Left lung (tissue), 10 donors: ENCODE data around the gene DGCR8. TPM values are rescaled to one million over a fixed set of nuclear protein-coding genes. Genes with fewer than 3 reads are reported as not detected.

Experiments
- ATAC-seq: fragments of 200-7000 bp; cut with Tn5 transposase; one replicate; pipeline ENCODE4 v1.9.1; 2020; ENCODE audit warnings: moderate library complexity
- DNase-seq, 4 donors: peaks; one replicate each; pipeline ENCODE4 v3.0.0-alpha.2; 2013 to 2020
- H3K27ac ChIP-seq, 2 donors: fragments of 200-600 bp; sonication (generic) in 1 of 2; one replicate each; pipeline versions ENCODE4 v1.5.0 to v1.8.0; 2020 to 2021
- H3K27me3 ChIP-seq, 2 donors: fragments of 200-600 bp; sonication (generic) in 1 of 2; one replicate each; pipeline versions ENCODE4 v1.5.0 to v1.8.0; 2020 to 2021
- H3K36me3 ChIP-seq, 2 donors: fragments of 200-600 bp; sonication (generic) in 1 of 2; one replicate each; pipeline versions ENCODE4 v1.5.0 to v1.8.0; 2020 to 2021
- H3K4me1 ChIP-seq, 2 donors: fragments of 200-600 bp; one replicate each; pipeline ENCODE4 v1.8.0; 2021
- H3K4me3 ChIP-seq, 2 donors: fragments of 200-600 bp; sonication (generic) in 1 of 2; one replicate each; pipeline versions ENCODE4 v1.5.0 to v1.8.0; 2020 to 2021; ENCODE audit warnings: mild to moderate bottlenecking in 1 of 2
- H3K9me3 ChIP-seq, 2 donors: fragments of 200-600 bp; sonication (generic) in 1 of 2; one replicate each; pipeline versions ENCODE4 v1.5.0 to v1.8.0; 2020 to 2021
- intact Hi-C, 2 donors: fragments of 100-400 bp; cut with DNase I; formaldehyde crosslinking; loops; one replicate each; pipeline versions ENCODE4 v1.11.2 to v1.14.2; 2022
- polyA plus RNA-seq, 6 donors: library from polyadenylated mRNA; unstranded; fragments of 120-200 nt; gene quantifications; one replicate each; pipeline ENCODE4 v1.2.1, GENCODE V29; 2013; ENCODE audit not compliant: insufficient read length in 6 of 6
- total RNA-seq, 2 donors: library from RNA; stranded (reverse); fragmentation: NEBNext Ultra II Directional; extraction: Animal tissue kit (Norgen Biotek cat#: 25700); gene quantifications; one replicate each; pipeline ENCODE4 v1.2.1, GENCODE V29; 2021
- TF ChIP-seq, protein P1 (sequence below), 2 donors: fragments of 200-600 bp; sonication (generic) in 1 of 2; IDR thresholded peaks; one replicate each; pipeline versions ENCODE4 v1.5.0 to v1.8.0; 2021; ENCODE audit warnings: antibody characterized with exemption in 2 of 2
- donor health status: DM: no; HTN: yes; CAD: no.
- donor health status: DM: no; HTN: no; CAD: no.

DGCR8 gene
- total and polyA plus RNA-seq, 8 donors = 28.9 to 63.2 (median 44.5) TPM

- Histone ChIP-seq H3K27ac (no peak overlapping the region), H3K9me3 (no peaks in the 10 kb centered on the region), H3K27me3 (peaks cover 0 to 31% of the 10 kb centered on the region in 2 donors), H3K4me3 (no peak overlapping the region), H3K36me3 (no peaks in the 10 kb centered on the region), H3K4me1 (peaks cover 0 to 7% of the 10 kb centered on the region in 2 donors)
- intact Hi-C loops = loop anchor here in 1 of 2 donors (10.0 kb wide), 1 partner anchor 131 kb away; no protein-coding TSS in a partner anchor
- TF ChIP-seq, protein P1, sequence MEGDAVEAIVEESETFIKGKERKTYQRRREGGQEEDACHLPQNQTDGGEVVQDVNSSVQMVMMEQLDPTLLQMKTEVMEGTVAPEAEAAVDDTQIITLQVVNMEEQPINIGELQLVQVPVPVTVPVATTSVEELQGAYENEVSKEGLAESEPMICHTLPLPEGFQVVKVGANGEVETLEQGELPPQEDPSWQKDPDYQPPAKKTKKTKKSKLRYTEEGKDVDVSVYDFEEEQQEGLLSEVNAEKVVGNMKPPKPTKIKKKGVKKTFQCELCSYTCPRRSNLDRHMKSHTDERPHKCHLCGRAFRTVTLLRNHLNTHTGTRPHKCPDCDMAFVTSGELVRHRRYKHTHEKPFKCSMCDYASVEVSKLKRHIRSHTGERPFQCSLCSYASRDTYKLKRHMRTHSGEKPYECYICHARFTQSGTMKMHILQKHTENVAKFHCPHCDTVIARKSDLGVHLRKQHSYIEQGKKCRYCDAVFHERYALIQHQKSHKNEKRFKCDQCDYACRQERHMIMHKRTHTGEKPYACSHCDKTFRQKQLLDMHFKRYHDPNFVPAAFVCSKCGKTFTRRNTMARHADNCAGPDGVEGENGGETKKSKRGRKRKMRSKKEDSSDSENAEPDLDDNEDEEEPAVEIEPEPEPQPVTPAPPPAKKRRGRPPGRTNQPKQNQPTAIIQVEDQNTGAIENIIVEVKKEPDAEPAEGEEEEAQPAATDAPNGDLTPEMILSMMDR (IDR thresholded peaks at IDR 0.05) = no peak
- DNase-seq (no peak), ATAC-seq (no peak)
Measured at GRCh38 chr22:20153945-20154344, 73.9 kb downstream of the DGCR8 start.

- Histone ChIP-seq H3K27ac (no peak overlapping the region), H3K9me3 (no peaks in the 10 kb centered on the region), H3K27me3 (peaks cover 0 to 31% of the 10 kb centered on the region in 2 donors), H3K36me3 (no peaks in the 10 kb centered on the region), H3K4me1 (peaks cover 0 to 7% of the 10 kb centered on the region in 2 donors), H3K4me3 (peak overlapping the region in 1 of 2 donors; percentile 22)
- intact Hi-C loops = loop anchor here (5.0 to 10.0 kb wide), 2 partner anchors 113 to 130 kb away; partner anchors contain the start of gene RTN4R (in 1 of the 2)
- DNase-seq (no peak), ATAC-seq (no peak)
- TF ChIP-seq, protein P1 (IDR thresholded peaks at IDR 0.05) = no peak
Measured at GRCh38 chr22:20154602-20155187, 74.7 kb downstream of the DGCR8 start.

GRCh38 chr22:20155330-20156041 lies 75.4 kb downstream of the DGCR8 start:
- H3K27me3 ChIP-seq = peaks cover 0 to 31% of the 10 kb centered on the region in 2 donors
- no peaks in the 10 kb centered on the region for H3K36me3 ChIP-seq
- H3K4me1 ChIP-seq = peaks cover 0 to 7% of the 10 kb centered on the region in 2 donors
- no peak overlapping the region for H3K27ac ChIP-seq
- DNase-seq (peak in 1 of 4 donors; percentile 46), ATAC-seq (peak; percentile 21)
- H3K4me3 ChIP-seq = peak overlapping the region in 1 of 2 donors; percentile 22
- TF ChIP-seq, protein P1 (IDR thresholded peaks at IDR 0.05) = no peak
- intact Hi-C loops = loop anchor here (2.0 to 10.0 kb wide), 3 partner anchors 112 to 129 kb away; partner anchors contain the start of gene RTN4R (in 1 of the 2)
- H3K9me3 ChIP-seq = no peaks in the 10 kb centered on the region

DNA sequence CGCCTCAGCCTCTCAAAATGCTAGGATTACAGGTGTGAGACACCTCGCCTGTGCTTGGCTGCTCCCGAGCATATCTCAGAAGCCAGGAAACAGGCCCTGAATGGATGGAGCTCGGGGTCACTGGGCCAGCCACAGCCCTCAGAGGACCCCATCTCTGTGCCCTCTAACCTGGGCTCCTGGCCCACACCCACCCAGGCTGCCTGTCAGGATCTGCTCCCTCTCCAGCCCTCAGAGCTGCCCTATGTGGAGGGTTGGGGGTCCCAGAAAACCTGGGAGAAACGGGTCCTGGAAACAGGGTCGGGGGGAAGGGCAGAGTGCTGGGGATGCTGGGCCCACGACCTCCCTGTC lies 76.0 kb downstream of the DGCR8 start:
- TF ChIP-seq, protein P1 (IDR thresholded peaks at IDR 0.05) = no peak
- peaks cover 0 to 31% of the 10 kb centered on the region in 2 donors for H3K27me3 ChIP-seq
- DNase-seq = no peak
- H3K27ac ChIP-seq = no peak overlapping the region
- H3K36me3 ChIP-seq = no peaks in the 10 kb centered on the region
- no peak overlapping the region for H3K4me3 ChIP-seq
- no peak for ATAC-seq
- no peaks in the 10 kb centered on the region for H3K9me3 ChIP-seq
- peaks cover 0 to 7% of the 10 kb centered on the region in 2 donors for H3K4me1 ChIP-seq
- intact Hi-C loops = loop anchor here (2.0 to 10.0 kb wide), 3 partner anchors 111 to 129 kb away; partner anchors contain the start of gene RTN4R (in 1 of the 2)
